Body of pancreas (tissue), 4 donors: ENCODE data around the gene TLN1. TPM values are rescaled to one million over a fixed set of nuclear protein-coding genes. Genes with fewer than 3 reads are reported as not detected.

Experiments used
- ATAC-seq: fragments of 150-250 bp; one replicate; pipeline ENCODE4 v1.9.1; 2016
- DNase-seq, 4 donors: peaks; one replicate each; pipeline ENCODE4 v3.0.0-alpha.2; 2019
- H3K27ac ChIP-seq, 4 donors: fragments of 200-600 bp; sonication (generic); 1 replicate in 3 of 4; 2 replicates in 1 of 4; pipeline versions ENCODE4 v1.5.1 to v1.6.1; 2016 to 2019; ENCODE audit warnings: mild to moderate bottlenecking in 1 of 4, mixed read lengths in 1 of 4, moderate library complexity in 1 of 4
- H3K27me3 ChIP-seq, 2 donors: fragments of 200-600 bp; sonication (generic); one replicate each; pipeline ENCODE4 v1.6.0; 2016; ENCODE audit warnings: mild to moderate bottlenecking in 1 of 2
- H3K36me3 ChIP-seq, 2 donors: fragments of 200-600 bp; sonication (generic); replicated peaks in 1 of 2; 2 replicates each; pipeline ENCODE4 v1.5.1; 2016; ENCODE audit warnings: low read depth in 2 of 2; ENCODE audit not compliant: insufficient read depth in 1 of 2
- H3K4me1 ChIP-seq: fragments of 200-600 bp; sonication (generic); one replicate; pipeline ENCODE4 v1.6.0; 2016
- H3K4me3 ChIP-seq, 2 donors: fragments of 200-600 bp; sonication (generic); 1 replicate in 1 of 2; 2 replicates in 1 of 2; pipeline ENCODE4 v1.5.1; 2016 to 2019
- H3K9me3 ChIP-seq, 3 donors: fragments of 200-600 bp; sonication (generic); 1 replicate in 2 of 3; 2 replicates in 1 of 3; pipeline ENCODE4 v1.5.1; 2016
- POLR2A ChIP-seq, 3 donors: fragments of 450-650 bp; IDR thresholded peaks; one replicate each; pipeline ENCODE4 v1.6.1; 2016; ENCODE audit warnings: antibody characterized with exemption in 3 of 3, mild to moderate bottlenecking in 2 of 3
- WGBS, 2 donors: methylation state at CpG; one replicate each; pipeline ENCODE4 v1.1.5; 2017; 5-methylcytosine and 5-hydroxymethylcytosine counted together
- intact Hi-C: fragments of 100-400 bp; cut with DNase I; formaldehyde crosslinking; loops from one replicate; pipeline ENCODE4 v1.15.1; 2023
- total RNA-seq, 2 donors: library from RNA; depleted of rRNA; stranded (reverse); fragments of >200 nt; gene quantifications; one replicate each; pipeline ENCODE4 v1.1.0, GENCODE V29; 2016
- TF ChIP-seq, protein P1 (sequence below), 7 experiments: fragments of 450-650 bp in 4 of 7; fragments of 200-600 bp in 3 of 7; sonication (generic) in 3 of 7; IDR thresholded peaks; one replicate each; pipeline ENCODE4 v1.5.1; 2016 to 2019; ENCODE audit warnings: antibody characterized with exemption in 7 of 7

TLN1 gene
- total RNA-seq, 2 donors from 2014 or later, result 93.7 to 130 TPM

DNA sequence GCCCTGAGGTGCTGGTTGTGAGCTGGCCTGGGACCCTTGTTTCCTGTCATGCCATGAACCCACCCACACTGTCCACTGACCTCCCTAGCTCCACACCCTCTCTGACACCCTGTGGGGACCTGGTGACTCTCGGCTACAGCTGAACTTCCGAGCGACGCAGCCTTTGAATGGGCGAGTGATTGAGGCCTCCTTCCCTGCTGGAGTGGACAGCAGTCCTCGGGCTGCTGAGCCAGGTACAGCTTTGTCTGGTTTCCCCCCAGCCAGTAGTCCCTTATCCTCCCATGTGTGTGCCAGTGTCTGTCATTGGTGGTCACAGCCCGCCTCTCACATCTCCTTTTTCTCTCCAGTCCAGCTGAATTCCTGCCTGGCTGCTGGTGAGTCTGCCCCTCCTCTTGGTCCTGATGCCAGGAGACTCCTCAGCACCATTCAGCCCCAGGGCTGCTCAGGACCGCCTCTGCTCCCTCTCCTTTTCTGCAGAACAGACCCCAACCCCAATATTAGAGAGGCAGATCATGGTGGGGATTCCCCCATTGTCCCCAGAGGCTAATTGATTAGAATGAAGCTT, 52.1 kb downstream of the TLN1 start:
- Histone ChIP-seq H3K4me1 (peaks cover 14% of the 10 kb centered on the region), H3K27me3 (no peaks in the 10 kb centered on the region), H3K9me3 (no peaks in the 10 kb centered on the region), H3K4me3 (no peak overlapping the region), H3K36me3 (no peaks in the 10 kb centered on the region), H3K27ac (no peak overlapping the region)
- 87 to 90% methylated on average over 4 to 8 of the region's 8 CpGs for WGBS, 2 donors
- no peak for TF ChIP-seq POLR2A (IDR thresholded peaks at IDR 0.05)
- TF ChIP-seq, protein P1, sequence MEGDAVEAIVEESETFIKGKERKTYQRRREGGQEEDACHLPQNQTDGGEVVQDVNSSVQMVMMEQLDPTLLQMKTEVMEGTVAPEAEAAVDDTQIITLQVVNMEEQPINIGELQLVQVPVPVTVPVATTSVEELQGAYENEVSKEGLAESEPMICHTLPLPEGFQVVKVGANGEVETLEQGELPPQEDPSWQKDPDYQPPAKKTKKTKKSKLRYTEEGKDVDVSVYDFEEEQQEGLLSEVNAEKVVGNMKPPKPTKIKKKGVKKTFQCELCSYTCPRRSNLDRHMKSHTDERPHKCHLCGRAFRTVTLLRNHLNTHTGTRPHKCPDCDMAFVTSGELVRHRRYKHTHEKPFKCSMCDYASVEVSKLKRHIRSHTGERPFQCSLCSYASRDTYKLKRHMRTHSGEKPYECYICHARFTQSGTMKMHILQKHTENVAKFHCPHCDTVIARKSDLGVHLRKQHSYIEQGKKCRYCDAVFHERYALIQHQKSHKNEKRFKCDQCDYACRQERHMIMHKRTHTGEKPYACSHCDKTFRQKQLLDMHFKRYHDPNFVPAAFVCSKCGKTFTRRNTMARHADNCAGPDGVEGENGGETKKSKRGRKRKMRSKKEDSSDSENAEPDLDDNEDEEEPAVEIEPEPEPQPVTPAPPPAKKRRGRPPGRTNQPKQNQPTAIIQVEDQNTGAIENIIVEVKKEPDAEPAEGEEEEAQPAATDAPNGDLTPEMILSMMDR (IDR thresholded peaks at IDR 0.05), result no peak
- no peak for ATAC-seq
- no peak for DNase-seq
- intact Hi-C loops, result no loop called here

DNA sequence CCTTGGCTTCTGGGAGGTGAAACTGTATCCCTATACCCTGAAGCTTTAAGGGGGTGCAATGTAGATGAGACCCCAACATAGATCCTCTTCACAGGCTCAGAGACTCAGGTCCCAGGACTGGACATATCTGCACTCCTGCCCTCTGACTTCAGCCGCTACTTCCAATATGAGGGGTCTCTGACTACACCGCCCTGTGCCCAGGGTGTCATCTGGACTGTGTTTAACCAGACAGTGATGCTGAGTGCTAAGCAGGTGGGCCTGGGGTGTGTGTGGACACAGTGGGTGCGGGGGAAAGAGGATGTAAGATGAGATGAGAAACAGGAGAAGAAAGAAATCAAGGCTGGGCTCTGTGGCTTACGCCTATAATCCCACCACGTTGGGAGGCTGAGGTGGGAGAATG, 52.9 kb downstream of the TLN1 start:
- Histone ChIP-seq H3K4me3 (no peak overlapping the region), H3K27ac (no peak overlapping the region), H3K4me1 (peaks cover 16% of the 10 kb centered on the region), H3K27me3 (no peaks in the 10 kb centered on the region), H3K9me3 (no peaks in the 10 kb centered on the region), H3K36me3 (no peaks in the 10 kb centered on the region)
- DNase-seq (no peak), ATAC-seq (no peak)
- TF ChIP-seq POLR2A (IDR thresholded peaks at IDR 0.05), result no peak
- TF ChIP-seq, protein P1 (IDR thresholded peaks at IDR 0.05), result no peak
- intact Hi-C loops, result no loop called here
- 86 to 88% methylated on average over 5 of the region's 5 CpGs for WGBS, 2 donors

DNA sequence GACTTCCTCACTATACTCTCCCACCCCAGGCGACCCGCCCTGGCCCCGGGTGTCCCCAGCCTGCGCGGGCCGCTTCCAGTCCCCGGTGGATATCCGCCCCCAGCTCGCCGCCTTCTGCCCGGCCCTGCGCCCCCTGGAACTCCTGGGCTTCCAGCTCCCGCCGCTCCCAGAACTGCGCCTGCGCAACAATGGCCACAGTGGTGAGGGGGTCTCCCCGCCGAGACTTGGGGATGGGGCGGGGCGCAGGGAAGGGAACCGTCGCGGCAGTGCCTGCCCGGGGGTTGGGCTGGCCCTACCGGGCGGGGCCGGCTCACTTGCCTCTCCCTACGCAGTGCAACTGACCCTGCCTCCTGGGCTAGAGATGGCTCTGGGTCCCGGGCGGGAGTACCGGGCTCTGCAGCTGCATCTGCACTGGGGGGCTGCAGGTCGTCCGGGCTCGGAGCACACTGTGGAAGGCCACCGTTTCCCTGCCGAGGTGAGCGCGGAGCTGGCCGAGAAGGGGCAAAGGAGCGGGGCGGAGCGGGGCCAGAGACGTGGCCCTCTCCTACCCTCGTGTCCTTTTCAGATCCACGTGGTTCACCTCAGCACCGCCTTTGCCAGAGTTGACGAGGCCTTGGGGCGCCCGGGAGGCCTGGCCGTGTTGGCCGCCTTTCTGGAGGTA, 56.1 kb downstream of the TLN1 start:
- intact Hi-C loops, result no loop called here
- WGBS, 2 donors, result 17 to 20% methylated on average over 1 to 51 of the region's 51 CpGs
- no peaks in the 10 kb centered on the region for H3K9me3 ChIP-seq
- H3K36me3 ChIP-seq, result no peaks in the 10 kb centered on the region
- ATAC-seq (peak; percentile 47), DNase-seq (peak in 2 of 4 donors; percentile 37 to 45)
- TF ChIP-seq POLR2A (IDR thresholded peaks at IDR 0.05), result no peak
- TF ChIP-seq, protein P1 (IDR thresholded peaks at IDR 0.05), result no peak
- no peak overlapping the region for H3K27ac ChIP-seq
- peak overlapping the region in 1 of 2 donors; percentile 7 for H3K4me3 ChIP-seq
- peaks cover 34% of the 10 kb centered on the region for H3K4me1 ChIP-seq
- H3K27me3 ChIP-seq, result no peaks in the 10 kb centered on the region

DNA sequence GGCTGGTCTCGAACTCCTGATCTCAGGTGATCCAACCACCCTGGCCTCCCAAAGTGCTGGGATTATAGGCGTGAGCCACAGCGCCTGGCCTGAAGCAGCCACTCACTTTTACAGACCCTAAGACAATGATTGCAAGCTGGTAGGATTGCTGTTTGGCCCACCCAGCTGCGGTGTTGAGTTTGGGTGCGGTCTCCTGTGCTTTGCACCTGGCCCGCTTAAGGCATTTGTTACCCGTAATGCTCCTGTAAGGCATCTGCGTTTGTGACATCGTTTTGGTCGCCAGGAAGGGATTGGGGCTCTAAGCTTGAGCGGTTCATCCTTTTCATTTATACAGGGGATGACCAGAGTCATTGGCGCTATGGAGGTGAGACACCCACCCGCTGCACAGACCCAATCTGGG, 56.8 kb downstream of the TLN1 start:
- 54 to 68% methylated on average over 7 to 13 of the region's 13 CpGs for WGBS, 2 donors
- DNase-seq, result no peak
- peaks cover 38% of the 10 kb centered on the region for H3K4me1 ChIP-seq
- intact Hi-C loops, result no loop called here
- H3K27ac ChIP-seq, result no peak overlapping the region
- ATAC-seq, result no peak
- H3K4me3 ChIP-seq, result no peak overlapping the region
- H3K36me3 ChIP-seq, result no peaks in the 10 kb centered on the region
- H3K9me3 ChIP-seq, result no peaks in the 10 kb centered on the region
- no peak for TF ChIP-seq POLR2A (IDR thresholded peaks at IDR 0.05)
- TF ChIP-seq, protein P1 (IDR thresholded peaks at IDR 0.05), result no peak
- H3K27me3 ChIP-seq, result no peaks in the 10 kb centered on the region

DNA sequence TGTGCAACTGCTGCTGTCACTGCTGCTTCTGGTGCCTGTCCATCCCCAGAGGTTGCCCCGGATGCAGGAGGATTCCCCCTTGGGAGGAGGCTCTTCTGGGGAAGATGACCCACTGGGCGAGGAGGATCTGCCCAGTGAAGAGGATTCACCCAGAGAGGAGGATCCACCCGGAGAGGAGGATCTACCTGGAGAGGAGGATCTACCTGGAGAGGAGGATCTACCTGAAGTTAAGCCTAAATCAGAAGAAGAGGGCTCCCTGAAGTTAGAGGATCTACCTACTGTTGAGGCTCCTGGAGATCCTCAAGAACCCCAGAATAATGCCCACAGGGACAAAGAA, 58.0 kb downstream of the TLN1 start:
- 40 to 64% methylated on average over 1 to 3 of the region's 3 CpGs for WGBS, 2 donors
- no peaks in the 10 kb centered on the region for H3K36me3 ChIP-seq
- H3K9me3 ChIP-seq, result no peaks in the 10 kb centered on the region
- DNase-seq (no peak), ATAC-seq (no peak)
- H3K27me3 ChIP-seq, result no peaks in the 10 kb centered on the region
- intact Hi-C loops, result no loop called here
- peaks cover 50% of the 10 kb centered on the region for H3K4me1 ChIP-seq
- peak overlapping the region; percentile 50 to 66 (median 61) for H3K27ac ChIP-seq
- TF ChIP-seq, protein P1 (IDR thresholded peaks at IDR 0.05), result no peak
- no peak for TF ChIP-seq POLR2A (IDR thresholded peaks at IDR 0.05)
- H3K4me3 ChIP-seq, result no peak overlapping the region
